Thyroid gland (tissue), 4 donors: ENCODE measurements around the gene PDE8A.

ENCODE experiments used
- CTCF ChIP-seq, 6 experiments: fragments of 200-600 bp in 3 of 6; fragments of 450-650 bp in 3 of 6; sonication (generic) in 3 of 6; IDR thresholded peaks; one replicate each; pipeline ENCODE4 v1.5.1; 2016 to 2019; ENCODE audit warnings: antibody characterized with exemption in 6 of 6, mild to moderate bottlenecking in 2 of 6, inconsistent platforms in 1 of 6, moderate library complexity in 1 of 6
- POLR2A ChIP-seq, 2 donors: fragments of 450-650 bp; IDR thresholded peaks; one replicate each; pipeline ENCODE4 v1.6.1; 2017; ENCODE audit warnings: antibody characterized with exemption in 2 of 2, mild to moderate bottlenecking in 2 of 2, moderate library complexity in 1 of 2

- TF ChIP-seq CTCF (IDR thresholded peaks at IDR 0.05) (no peak), POLR2A (IDR thresholded peaks at IDR 0.05) (no peak)
Observed at GRCh38 chr15:85088300-85088699, 106.6 kb downstream of the PDE8A start.
